Inflammatory macrophage (primary cell): ENCODE data around the gene ZNF518A.
"Not testable (repeated sequence)": the region's sequence is repeated elsewhere in the genome, so short reads cannot be mapped to it uniquely, and the experiment has no call there.

ENCODE experiments used
- DNase-seq, 2 donors: peaks; one replicate each; pipeline ENCODE4 v3.0.0-alpha.2; 2020 to 2022

ZNF518A gene

DNA sequence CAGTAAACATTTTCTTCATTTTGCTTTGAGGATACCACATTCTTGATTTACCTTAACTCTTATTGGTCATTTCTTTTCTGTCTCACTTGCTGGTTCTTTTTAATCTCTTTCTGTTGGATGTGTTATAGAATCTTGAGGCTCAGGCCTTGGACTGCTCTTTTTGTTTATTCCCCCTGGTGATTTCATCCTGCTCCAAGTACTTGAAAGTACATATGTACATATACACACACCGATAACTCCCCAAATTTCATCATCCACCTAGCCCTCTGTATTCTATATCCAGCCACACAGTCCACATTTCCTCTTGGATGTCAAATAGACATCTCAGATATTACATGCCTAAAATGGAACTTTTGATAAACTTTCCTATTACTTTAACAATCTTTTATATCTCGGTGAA is 7.5 kb downstream of the ZNF518A start:
- no peak for DNase-seq

DNA sequence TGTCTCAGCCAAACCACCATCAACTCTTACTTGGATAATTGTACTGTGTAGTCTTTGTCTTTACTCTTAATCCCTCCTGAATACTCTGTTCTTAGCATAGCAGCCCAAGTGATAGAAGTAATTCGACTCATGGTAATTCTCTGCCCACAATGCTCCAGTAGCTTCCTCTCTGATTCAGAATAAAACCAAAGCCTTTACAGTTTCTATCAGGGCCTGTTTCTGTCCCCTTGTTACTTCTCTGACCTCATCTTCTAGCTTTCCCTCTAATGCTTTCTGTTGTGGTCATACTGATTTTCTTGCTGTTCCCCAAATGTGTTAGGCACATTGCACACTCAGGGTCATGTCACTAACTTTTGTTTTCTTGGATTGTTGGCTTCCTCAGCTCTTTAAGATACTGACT is 8.0 kb downstream of the ZNF518A start:
- DNase-seq = no peak

DNA sequence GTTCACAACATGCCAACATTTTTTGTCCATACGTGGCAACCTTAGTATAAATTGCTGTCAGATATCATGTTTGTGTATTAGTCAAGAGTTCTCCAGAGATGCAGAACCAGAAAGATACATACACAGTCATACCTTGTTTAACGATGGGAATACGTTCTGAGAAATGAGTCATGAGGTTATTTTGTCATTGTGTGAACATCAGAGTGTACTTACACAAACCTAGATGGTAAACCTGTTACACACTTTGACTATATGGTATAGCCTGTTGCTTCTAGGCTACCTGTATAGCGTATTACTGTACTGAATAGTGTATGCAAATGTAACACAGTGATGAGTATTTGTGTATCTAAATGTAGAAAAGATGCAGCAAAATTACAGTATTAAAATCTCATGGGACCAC is 22.3 kb downstream of the ZNF518A start:
- no peak for DNase-seq

GRCh38 chr10:96153070-96153469 is 23.0 kb downstream of the ZNF518A start:
- no peak for DNase-seq

DNA sequence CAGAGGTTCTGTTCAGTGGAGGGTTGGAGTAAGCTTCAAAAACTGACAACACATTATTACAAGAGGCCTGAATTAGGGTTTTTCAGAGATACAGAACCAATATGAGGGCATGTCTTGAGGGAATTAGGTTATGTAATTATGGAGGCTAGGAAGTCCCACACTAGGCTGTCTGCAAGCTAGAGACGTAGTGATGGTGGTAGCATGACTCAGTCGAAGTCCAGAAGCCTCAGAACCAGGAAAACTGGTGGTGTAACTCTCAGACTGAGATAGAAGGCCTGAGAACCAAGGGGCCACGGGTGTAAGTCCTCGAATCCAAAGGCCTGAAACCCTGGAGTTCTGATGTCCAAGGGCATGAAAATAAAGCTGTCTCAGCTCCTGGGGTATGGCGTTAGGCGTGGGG is 35.6 kb downstream of the ZNF518A start:
- DNase-seq = no peak

DNA sequence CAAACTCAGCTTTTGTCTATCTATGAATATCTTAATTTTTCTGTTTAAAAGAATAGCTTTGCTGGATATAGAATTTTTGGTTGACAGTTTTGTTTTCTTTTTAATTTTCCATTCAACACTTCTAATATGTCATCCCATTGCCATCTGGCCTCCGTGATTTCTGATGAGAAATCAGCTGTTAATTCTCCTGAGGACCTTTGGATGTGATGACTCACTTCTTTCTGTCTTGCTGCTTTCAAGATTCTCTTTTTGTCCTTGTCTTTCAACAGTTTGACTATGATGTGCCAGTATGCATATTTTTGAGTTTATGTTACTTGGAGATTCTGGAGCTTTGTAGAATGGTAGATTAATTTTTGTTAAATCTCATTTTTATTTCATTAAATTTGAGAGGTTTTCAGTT is 38.4 kb downstream of the ZNF518A start:
- DNase-seq = no peak

DNA sequence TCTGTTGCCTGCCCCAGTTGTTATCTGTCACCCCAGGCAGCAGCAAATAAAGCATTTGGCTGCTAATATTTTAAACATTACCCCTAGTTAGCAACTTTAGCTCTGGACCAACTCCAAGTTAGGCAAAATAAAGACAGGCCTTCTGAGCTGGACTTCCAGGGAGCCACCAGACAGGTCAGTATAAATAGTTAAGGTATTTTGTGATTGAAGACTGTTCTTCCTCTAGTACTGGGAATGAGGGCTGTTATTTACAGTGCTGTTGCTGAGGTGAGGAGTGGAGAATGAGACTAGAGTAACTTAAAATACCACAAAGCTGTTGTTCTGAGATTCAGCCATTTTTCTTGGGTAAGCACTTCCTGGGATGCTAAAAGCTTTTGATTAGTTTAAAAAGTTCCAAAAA is 40.1 kb downstream of the ZNF518A start:
- DNase-seq = no peak

DNA sequence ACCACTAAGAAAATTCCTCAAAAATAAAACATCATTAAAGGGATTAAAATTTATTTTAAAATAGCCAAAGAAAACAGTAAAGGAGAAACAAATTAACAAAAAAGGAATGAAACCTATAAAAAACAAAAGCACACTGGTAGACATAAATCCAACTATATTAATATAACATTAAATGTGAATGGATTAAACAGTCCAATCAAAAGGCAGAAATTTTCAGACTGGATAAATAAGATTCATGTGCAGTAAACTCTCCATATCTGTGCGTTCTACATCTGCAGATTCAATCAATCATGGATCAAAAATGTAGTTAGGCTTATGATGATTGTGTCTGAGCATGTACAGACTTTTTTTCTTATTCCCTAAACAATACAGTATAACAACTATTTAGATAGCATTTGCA is 42.6 kb downstream of the ZNF518A start:
- DNase-seq = no peak

DNA sequence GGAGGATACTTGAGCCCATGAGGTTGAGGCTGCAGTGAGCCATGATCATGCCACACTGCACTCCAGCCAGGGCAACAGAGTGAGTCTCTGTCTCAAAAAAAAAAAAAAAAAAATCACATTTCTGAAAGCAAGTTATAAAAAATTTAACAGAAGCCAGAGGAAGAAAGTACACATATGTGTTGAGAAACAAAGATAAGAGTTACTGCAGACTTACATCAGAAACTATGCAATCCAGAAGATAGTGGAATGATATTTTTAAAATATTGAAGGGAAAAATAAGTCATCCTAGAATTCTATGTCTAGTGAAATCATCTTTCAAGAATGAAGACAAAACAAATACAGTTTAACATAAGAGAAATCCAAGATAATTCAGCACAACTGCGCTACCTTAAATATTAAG is 46.9 kb downstream of the ZNF518A start:
- no peak for DNase-seq

- no peak for DNase-seq
Observed at GRCh38 chr10:96188421-96188820, 58.3 kb downstream of the ZNF518A start.

GRCh38 chr10:96188916-96189315 is 58.8 kb downstream of the ZNF518A start:
- no peak for DNase-seq

DNA sequence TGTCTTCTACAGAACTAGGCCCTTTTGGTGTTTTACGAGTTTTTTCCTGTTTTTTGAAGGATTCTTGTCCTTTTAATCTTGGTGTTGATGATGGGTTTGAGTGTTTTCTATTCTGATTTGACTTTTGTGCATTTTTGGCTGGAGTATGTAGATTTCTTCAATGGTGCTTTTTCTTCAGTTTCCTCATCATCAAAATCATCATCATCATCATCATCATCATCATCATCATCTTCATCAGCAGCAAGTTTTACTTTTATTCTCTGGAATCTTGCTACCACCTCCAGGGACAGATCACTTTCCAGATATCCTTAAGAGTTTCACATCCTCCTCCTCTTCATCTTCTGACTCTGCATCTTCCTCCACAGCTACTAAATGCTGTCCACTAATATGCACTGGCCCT is 59.4 kb downstream of the ZNF518A start:
- DNase-seq = not testable (repeated sequence)

DNA sequence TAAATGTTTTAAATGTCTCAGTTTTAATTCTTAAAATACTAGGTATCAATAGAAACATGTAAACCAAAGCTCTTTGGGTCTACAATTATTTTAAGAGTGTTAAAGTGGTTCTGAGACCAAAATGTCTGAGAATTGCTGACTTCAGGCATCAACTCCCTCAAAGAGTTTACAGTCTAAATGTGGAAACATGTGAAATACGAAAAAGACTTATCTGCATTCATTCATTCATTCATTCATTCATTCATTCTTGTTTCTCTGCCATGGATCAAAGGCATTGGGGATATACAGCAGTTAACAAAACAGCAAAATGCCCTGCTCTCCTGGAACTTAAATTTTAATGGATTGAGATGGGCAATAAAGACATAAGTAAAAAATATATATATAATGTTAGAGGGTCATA is 71.4 kb downstream of the ZNF518A start:
- no peak for DNase-seq

- no peak for DNase-seq
Observed at GRCh38 chr10:96205580-96205979, 75.5 kb downstream of the ZNF518A start.

DNA sequence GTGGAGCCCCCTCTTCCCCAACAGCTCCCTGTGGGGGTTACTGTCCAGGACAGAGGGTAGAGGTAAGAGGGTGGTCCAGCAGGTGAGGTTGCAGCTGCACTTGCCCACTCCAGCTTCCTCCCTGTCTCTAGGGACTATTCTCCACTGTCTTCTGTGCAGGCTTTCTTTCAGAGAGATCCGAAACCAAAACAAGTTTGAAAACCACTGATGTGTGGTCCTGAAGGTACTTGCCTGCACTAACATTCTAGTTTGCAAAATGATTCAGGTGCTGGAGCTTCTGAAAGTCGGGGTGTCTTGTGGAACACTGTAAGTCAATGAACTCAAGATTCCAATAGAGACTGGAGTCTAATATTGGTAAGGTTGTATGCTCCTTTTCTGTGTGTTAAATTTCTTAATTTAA is 78.2 kb downstream of the ZNF518A start:
- no peak for DNase-seq

DNA sequence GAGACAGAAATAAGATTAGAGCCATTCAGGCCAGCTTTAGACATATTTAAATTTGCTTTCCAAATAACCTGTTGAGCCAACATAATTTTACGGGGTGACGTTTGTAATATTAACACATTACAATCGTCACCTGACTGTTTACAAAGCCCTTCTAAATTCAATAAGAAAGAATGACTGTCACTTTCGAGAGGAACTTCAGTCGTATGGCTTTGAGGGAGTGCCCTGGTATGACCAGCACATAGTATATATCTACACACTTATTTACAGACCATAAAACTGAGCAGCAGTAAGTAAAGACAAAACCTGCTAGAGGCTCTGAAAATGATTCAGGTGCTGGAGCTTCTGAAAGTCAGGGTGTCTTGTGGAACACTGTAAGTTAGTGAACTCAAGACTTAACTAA is 78.8 kb downstream of the ZNF518A start:
- no peak for DNase-seq

GRCh38 chr10:96211764-96212163 is 81.7 kb downstream of the ZNF518A start:
- peak in 1 of 2 donors; percentile 38 for DNase-seq

- no peak for DNase-seq
Observed at GRCh38 chr10:96212911-96213310, 82.8 kb downstream of the ZNF518A start.
